ENCODE measurements around the gene BSN. TPM values are rescaled to one million over a fixed set of nuclear protein-coding genes. Genes with fewer than 3 reads are reported as not detected.

Gene BSN
- total RNA-seq, result under 1 TPM; 0.42 to 0.75 TPM
- polyA plus RNA-seq, result under 1 TPM in 1 of 2 donors, not detected in 1; 0.08 TPM
- long read RNA-seq, donor 1, result 0 reads
- long read RNA-seq, donor 2, result 0 reads

GRCh38 chr3:49553692-49554632 lies at the start of gene BSN:
Gene BSN, plus strand, starts transcription at chr3:49554477. Its CDS starts 126 bp downstream, at chr3:49554603.
- WGBS, 2 donors, result 3 to 4% methylated on average over 46 to 76 of the region's 76 CpGs
- peaks cover 0 to 3% of the 10 kb centered on the region in 2 donors for H3K4me1 ChIP-seq (ENCODE audit: control insufficient read depth in 1 of 2, insufficient read depth in 2 of 2, low read length in 2 of 2)
- H3K36me3 ChIP-seq (ENCODE audit: control insufficient read depth in 1 of 2, insufficient read depth in 2 of 2, low read length in 1 of 2), result no peaks in the 10 kb centered on the region
- H3K4me3 ChIP-seq (ENCODE audit: low read length in 2 of 2), result peak within 1 kb of the TSS; percentile 9 to 60
- DNase-seq (peak; percentile 94 to 97), ATAC-seq (ENCODE audit: low FRiP score) (peak; percentile 97)
- no peaks in the 10 kb centered on the region for H3K9me3 ChIP-seq (ENCODE audit: control insufficient read depth, low read length)
- intact Hi-C loops (cut with DNase I), result loop anchor here in 1 of 2 donors (5.0 kb wide), 1 partner anchor 118 kb away; the partner anchor contains the start of gene APEH
- no peaks in the 10 kb centered on the region for H3K27me3 ChIP-seq (ENCODE audit: control insufficient read depth in 1 of 2, insufficient read depth in 2 of 2, low read length in 1 of 2)
- no peak within 1 kb of the TSS for H3K27ac ChIP-seq (ENCODE audit: low read depth in 1 of 2, low read length in 2 of 2)

GRCh38 chr3:49506906-49507305 lies 47.4 kb upstream of the BSN start:
- H3K27ac ChIP-seq (ENCODE audit: low read depth in 1 of 2, low read length in 2 of 2), result no peak overlapping the region

GRCh38 chr3:49509028-49509561 lies 45.2 kb upstream of the BSN start:
- H3K4me3 ChIP-seq (ENCODE audit: low read length in 2 of 2), result no peak overlapping the region
- DNase-seq (peak in 1 of 2 donors; percentile 3), ATAC-seq (ENCODE audit: low FRiP score) (no peak)
- no peak overlapping the region for H3K27ac ChIP-seq (ENCODE audit: low read depth in 1 of 2, low read length in 2 of 2)
- H3K36me3 ChIP-seq (ENCODE audit: control insufficient read depth in 1 of 2, insufficient read depth in 2 of 2, low read length in 1 of 2), result peaks cover 0 to 2% of the 10 kb centered on the region in 2 donors
- no peaks in the 10 kb centered on the region for H3K4me1 ChIP-seq (ENCODE audit: control insufficient read depth in 1 of 2, insufficient read depth in 2 of 2, low read length in 2 of 2)
- 28 to 33% methylated on average over 2 of the region's 2 CpGs for WGBS, 2 donors
- no peaks in the 10 kb centered on the region for H3K9me3 ChIP-seq (ENCODE audit: control insufficient read depth, low read length)
- intact Hi-C loops (cut with DNase I), result no loop called here
- H3K27me3 ChIP-seq (ENCODE audit: control insufficient read depth in 1 of 2, insufficient read depth in 2 of 2, low read length in 1 of 2), result no peaks in the 10 kb centered on the region

More at GRCh38 chr3:49506906-49507305, 47.4 kb upstream of the BSN start:
- Histone ChIP-seq H3K27me3 (ENCODE audit: control insufficient read depth in 1 of 2, insufficient read depth in 2 of 2, low read length in 1 of 2) (no peaks in the 10 kb centered on the region), H3K9me3 (ENCODE audit: control insufficient read depth, low read length) (no peaks in the 10 kb centered on the region), H3K4me1 (ENCODE audit: control insufficient read depth in 1 of 2, insufficient read depth in 2 of 2, low read length in 2 of 2) (peaks cover 0 to 3% of the 10 kb centered on the region in 2 donors), H3K4me3 (ENCODE audit: low read length in 2 of 2) (no peak overlapping the region), H3K36me3 (ENCODE audit: control insufficient read depth in 1 of 2, insufficient read depth in 2 of 2, low read length in 1 of 2) (peaks cover 0 to 2% of the 10 kb centered on the region in 2 donors)
- peak in 1 of 2 donors; percentile 25 for DNase-seq
- intact Hi-C loops (cut with DNase I), result no loop called here
- ATAC-seq (ENCODE audit: low FRiP score), result no peak
- 75 to 79% methylated on average over 3 of the region's 3 CpGs for WGBS, 2 donors

- peak in 1 of 2 donors; percentile 11 for DNase-seq
- no peak overlapping the region for H3K27ac ChIP-seq (ENCODE audit: low read depth in 1 of 2, low read length in 2 of 2)
- H3K36me3 ChIP-seq (ENCODE audit: control insufficient read depth in 1 of 2, insufficient read depth in 2 of 2, low read length in 1 of 2), result peaks cover 0 to 2% of the 10 kb centered on the region in 2 donors
- no peak overlapping the region for H3K4me3 ChIP-seq (ENCODE audit: low read length in 2 of 2)
- no peaks in the 10 kb centered on the region for H3K27me3 ChIP-seq (ENCODE audit: control insufficient read depth in 1 of 2, insufficient read depth in 2 of 2, low read length in 1 of 2)
- intact Hi-C loops (cut with DNase I), result no loop called here
- H3K4me1 ChIP-seq (ENCODE audit: control insufficient read depth in 1 of 2, insufficient read depth in 2 of 2, low read length in 2 of 2), result no peaks in the 10 kb centered on the region
- ATAC-seq (ENCODE audit: low FRiP score), result no peak
- H3K9me3 ChIP-seq (ENCODE audit: control insufficient read depth, low read length), result no peaks in the 10 kb centered on the region
- WGBS, 2 donors, result 47 to 51% methylated on average over 2 of the region's 2 CpGs
These were observed 42.6 kb upstream of the BSN start for GRCh38 chr3:49511639-49512038.

- WGBS, 2 donors, result 88 to 100% methylated on average over 1 of the region's 1 CpG
- no peaks in the 10 kb centered on the region for H3K9me3 ChIP-seq (ENCODE audit: control insufficient read depth, low read length)
- peak in 1 of 2 donors; percentile 13 for DNase-seq
- H3K27ac ChIP-seq (ENCODE audit: low read depth in 1 of 2, low read length in 2 of 2), result no peak overlapping the region
- intact Hi-C loops (cut with DNase I), result no loop called here
- H3K27me3 ChIP-seq (ENCODE audit: control insufficient read depth in 1 of 2, insufficient read depth in 2 of 2, low read length in 1 of 2), result no peaks in the 10 kb centered on the region
- peaks cover 0 to 6% of the 10 kb centered on the region in 2 donors for H3K36me3 ChIP-seq (ENCODE audit: control insufficient read depth in 1 of 2, insufficient read depth in 2 of 2, low read length in 1 of 2)
- ATAC-seq (ENCODE audit: low FRiP score), result no peak
- no peak overlapping the region for H3K4me3 ChIP-seq (ENCODE audit: low read length in 2 of 2)
- H3K4me1 ChIP-seq (ENCODE audit: control insufficient read depth in 1 of 2, insufficient read depth in 2 of 2, low read length in 2 of 2), result no peaks in the 10 kb centered on the region
These were observed 41.4 kb upstream of the BSN start for GRCh38 chr3:49512781-49513355.

- Histone ChIP-seq H3K4me1 (ENCODE audit: control insufficient read depth in 1 of 2, insufficient read depth in 2 of 2, low read length in 2 of 2) (no peaks in the 10 kb centered on the region), H3K4me3 (ENCODE audit: low read length in 2 of 2) (no peak overlapping the region), H3K27ac (ENCODE audit: low read depth in 1 of 2, low read length in 2 of 2) (no peak overlapping the region), H3K36me3 (ENCODE audit: control insufficient read depth in 1 of 2, insufficient read depth in 2 of 2, low read length in 1 of 2) (peaks cover 0 to 6% of the 10 kb centered on the region in 2 donors), H3K9me3 (ENCODE audit: control insufficient read depth, low read length) (no peaks in the 10 kb centered on the region), H3K27me3 (ENCODE audit: control insufficient read depth in 1 of 2, insufficient read depth in 2 of 2, low read length in 1 of 2) (no peaks in the 10 kb centered on the region)
- DNase-seq, result peak in 1 of 2 donors; percentile 2
- ATAC-seq (ENCODE audit: low FRiP score), result no peak
- WGBS, 2 donors, result 68 to 74% methylated on average over 4 of the region's 4 CpGs
- intact Hi-C loops (cut with DNase I), result no loop called here
These were observed 40.7 kb upstream of the BSN start for GRCh38 chr3:49513494-49514124.

GRCh38 chr3:49518016-49518415 lies 36.3 kb upstream of the BSN start:
- WGBS, 2 donors, result 83 to 87% methylated on average over 3 of the region's 3 CpGs
- no peaks in the 10 kb centered on the region for H3K9me3 ChIP-seq (ENCODE audit: control insufficient read depth, low read length)
- no peak overlapping the region for H3K4me3 ChIP-seq (ENCODE audit: low read length in 2 of 2)
- no peaks in the 10 kb centered on the region for H3K4me1 ChIP-seq (ENCODE audit: control insufficient read depth in 1 of 2, insufficient read depth in 2 of 2, low read length in 2 of 2)
- H3K27me3 ChIP-seq (ENCODE audit: control insufficient read depth in 1 of 2, insufficient read depth in 2 of 2, low read length in 1 of 2), result no peaks in the 10 kb centered on the region
- intact Hi-C loops (cut with DNase I), result no loop called here
- DNase-seq (peak in 1 of 2 donors; percentile 2), ATAC-seq (ENCODE audit: low FRiP score) (no peak)
- peaks cover 0 to 4% of the 10 kb centered on the region in 2 donors for H3K36me3 ChIP-seq (ENCODE audit: control insufficient read depth in 1 of 2, insufficient read depth in 2 of 2, low read length in 1 of 2)
- no peak overlapping the region for H3K27ac ChIP-seq (ENCODE audit: low read depth in 1 of 2, low read length in 2 of 2)

GRCh38 chr3:49518441-49518840 lies 35.8 kb upstream of the BSN start:
- Histone ChIP-seq H3K36me3 (ENCODE audit: control insufficient read depth in 1 of 2, insufficient read depth in 2 of 2, low read length in 1 of 2) (peaks cover 0 to 4% of the 10 kb centered on the region in 2 donors), H3K27me3 (ENCODE audit: control insufficient read depth in 1 of 2, insufficient read depth in 2 of 2, low read length in 1 of 2) (no peaks in the 10 kb centered on the region), H3K4me1 (ENCODE audit: control insufficient read depth in 1 of 2, insufficient read depth in 2 of 2, low read length in 2 of 2) (no peaks in the 10 kb centered on the region), H3K27ac (ENCODE audit: low read depth in 1 of 2, low read length in 2 of 2) (no peak overlapping the region), H3K4me3 (ENCODE audit: low read length in 2 of 2) (no peak overlapping the region), H3K9me3 (ENCODE audit: control insufficient read depth, low read length) (no peaks in the 10 kb centered on the region)
- no peak for ATAC-seq (ENCODE audit: low FRiP score)
- DNase-seq, result peak in 1 of 2 donors; percentile 20
- 87 to 88% methylated on average over 5 of the region's 5 CpGs for WGBS, 2 donors
- intact Hi-C loops (cut with DNase I), result no loop called here
